ENCODE results near the gene POLL. TPM values are rescaled to one million over a fixed set of nuclear protein-coding genes. Genes with fewer than 3 reads are reported as not detected.

POLL gene
- total RNA-seq, 4 donors from 2014 or later: 11.8 to 31.6 (median 17.6) TPM

DNA sequence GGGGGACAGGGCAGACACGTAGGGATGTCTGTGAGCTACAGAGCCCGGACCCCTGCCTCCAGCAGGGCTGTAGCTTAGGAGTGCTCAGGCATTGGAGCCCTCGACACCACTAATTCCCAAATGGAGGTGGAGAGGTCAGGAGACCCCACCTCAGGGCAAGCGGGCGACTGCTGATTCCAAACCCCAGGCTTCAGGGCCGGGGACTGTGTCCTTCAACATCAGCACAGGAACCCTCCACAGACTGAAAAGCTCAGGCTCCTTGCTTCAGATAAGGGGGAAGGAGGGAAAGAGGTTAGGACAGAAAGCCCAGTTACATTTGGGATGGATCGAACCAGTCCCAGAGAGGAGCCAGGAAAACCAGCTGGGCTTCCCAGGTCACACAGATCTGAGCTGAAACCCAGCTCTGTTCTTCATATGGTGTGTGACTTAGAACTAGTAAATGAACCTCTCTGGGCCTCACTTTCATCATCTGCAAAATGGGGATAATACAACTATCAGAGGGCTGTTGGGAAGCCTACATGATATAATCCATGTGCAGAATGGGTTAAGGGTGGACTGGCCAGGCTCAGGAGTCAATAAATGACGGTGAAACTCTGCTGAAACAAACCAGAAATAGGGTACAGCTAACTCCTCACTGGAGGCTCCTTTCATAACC, 16.7 kb downstream of the POLL start:
- intact Hi-C loops (cut with DNase I; ENCODE audit: low total_unique reads): no loop called here
- TF ChIP-seq CTCF (IDR thresholded peaks at IDR 0.05) (no peak), POLR2A (IDR thresholded peaks at IDR 0.05) (no peak)
- Histone ChIP-seq H3K4me1 (peaks cover 0 to 15% of the 10 kb centered on the region in 2 donors), H3K27me3 (peaks cover 16 to 24% of the 10 kb centered on the region in 2 donors), H3K9me3 (peaks cover 0 to 8% of the 10 kb centered on the region in 2 donors), H3K4me3 (no peak overlapping the region), H3K27ac (no peak overlapping the region), H3K36me3 (no peaks in the 10 kb centered on the region)
- DNase-seq: no peak

DNA sequence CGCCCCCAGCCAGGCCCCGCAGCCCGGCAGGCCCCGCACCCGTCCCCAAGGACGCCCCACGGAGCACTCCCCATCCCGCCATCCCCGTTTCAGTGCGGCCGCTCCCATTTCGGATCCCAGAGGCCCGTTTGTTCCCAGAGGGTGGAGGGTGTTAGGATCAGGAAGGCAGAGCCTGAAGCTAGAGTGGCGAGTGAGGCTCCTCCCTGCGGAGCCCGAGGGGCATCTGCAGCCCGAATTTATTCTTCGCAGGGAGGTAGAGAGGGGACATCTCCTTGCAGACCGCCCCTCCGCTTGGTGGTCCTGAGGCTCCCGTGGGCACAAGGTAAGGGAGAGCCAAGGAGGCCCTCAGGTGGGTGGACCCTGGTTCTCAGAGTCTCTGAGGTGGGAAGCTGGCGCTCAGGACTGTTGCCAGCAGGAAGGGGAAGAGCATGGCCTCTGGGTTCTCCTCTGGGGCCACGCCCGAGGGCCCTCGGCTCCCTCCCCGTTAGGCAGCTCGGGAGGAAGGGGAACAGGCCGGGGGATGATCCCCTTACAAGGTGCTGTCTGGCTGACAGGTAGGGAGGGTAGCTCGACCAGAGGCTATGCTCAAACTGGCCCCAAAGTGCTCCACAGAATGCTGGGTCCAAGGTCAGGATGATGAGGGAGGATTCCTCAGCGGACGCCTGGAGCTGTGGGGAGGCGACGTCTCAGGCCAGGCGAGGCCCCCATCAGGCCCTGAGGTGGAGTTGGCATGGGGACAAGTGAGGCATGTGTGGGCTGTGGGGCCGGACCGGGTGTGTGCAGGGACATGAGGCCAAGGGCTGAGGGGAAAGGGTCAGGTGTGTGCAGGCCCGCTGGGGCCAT, 17.4 kb downstream of the POLL start:
- DNase-seq: no peak
- Histone ChIP-seq H3K9me3 (peaks cover 0 to 8% of the 10 kb centered on the region in 2 donors), H3K36me3 (no peaks in the 10 kb centered on the region), H3K4me1 (peaks cover 0 to 15% of the 10 kb centered on the region in 2 donors), H3K4me3 (peak overlapping the region; percentile 31 to 34), H3K27ac (no peak overlapping the region), H3K27me3 (peaks cover 16 to 27% of the 10 kb centered on the region in 2 donors)
- intact Hi-C loops (cut with DNase I; ENCODE audit: low total_unique reads): no loop called here
- TF ChIP-seq CTCF (IDR thresholded peaks at IDR 0.05): no peak
- no peak for TF ChIP-seq POLR2A (IDR thresholded peaks at IDR 0.05)

DNA sequence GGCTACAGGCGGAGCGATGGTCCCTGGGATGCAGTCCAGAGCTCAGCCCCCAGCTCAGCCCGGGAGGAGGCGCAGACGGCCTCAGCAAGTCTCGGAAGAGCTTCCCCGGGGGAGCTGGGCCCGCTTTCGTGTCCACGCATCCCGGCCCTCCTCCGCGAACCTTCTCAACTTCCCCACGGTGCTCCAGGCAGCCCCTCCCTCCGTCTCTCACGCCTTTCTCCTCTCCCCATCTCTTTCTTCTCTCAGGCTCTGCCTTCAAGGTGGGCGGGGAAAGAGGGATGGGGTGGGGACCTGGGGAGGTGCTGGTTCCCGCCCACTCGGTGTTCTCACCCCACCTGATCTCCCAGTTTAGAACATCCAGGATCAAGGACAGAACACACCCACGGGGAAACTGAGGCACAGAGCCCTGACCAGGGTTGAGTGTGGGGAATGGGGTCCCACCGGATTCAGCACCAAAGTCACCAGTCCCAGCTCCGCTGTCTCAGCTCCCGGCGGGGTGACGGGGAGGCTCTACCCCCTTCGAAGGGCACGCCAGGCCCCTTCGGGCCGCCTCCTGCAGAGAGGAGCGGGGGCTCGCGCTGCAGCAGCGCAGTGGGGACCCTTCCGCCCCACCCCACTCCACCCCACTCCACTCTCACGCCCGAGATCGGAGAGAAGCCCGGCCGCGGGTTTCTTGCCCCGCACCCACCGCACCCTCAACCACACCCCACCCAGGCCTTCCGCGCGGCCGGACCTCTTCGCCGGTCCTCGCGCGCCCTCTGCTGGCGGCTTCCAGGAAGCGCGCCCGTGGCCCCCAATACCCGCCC, 18.2 kb downstream of the POLL start:
- Histone ChIP-seq H3K27ac (no peak overlapping the region), H3K27me3 (peaks cover 16 to 35% of the 10 kb centered on the region in 2 donors), H3K9me3 (peaks cover 0 to 8% of the 10 kb centered on the region in 2 donors), H3K36me3 (no peaks in the 10 kb centered on the region), H3K4me1 (peaks cover 0 to 15% of the 10 kb centered on the region in 2 donors), H3K4me3 (peak overlapping the region; percentile 31 to 34)
- intact Hi-C loops (cut with DNase I; ENCODE audit: low total_unique reads): loop anchor here (5.0 kb wide), 1 partner anchor 353 kb away; no protein-coding TSS in a partner anchor
- TF ChIP-seq POLR2A (IDR thresholded peaks at IDR 0.05): no peak
- TF ChIP-seq CTCF (IDR thresholded peaks at IDR 0.05): peak; percentile 84 to 98 (median 88)
- peak; percentile 64 to 77 for DNase-seq

DNA sequence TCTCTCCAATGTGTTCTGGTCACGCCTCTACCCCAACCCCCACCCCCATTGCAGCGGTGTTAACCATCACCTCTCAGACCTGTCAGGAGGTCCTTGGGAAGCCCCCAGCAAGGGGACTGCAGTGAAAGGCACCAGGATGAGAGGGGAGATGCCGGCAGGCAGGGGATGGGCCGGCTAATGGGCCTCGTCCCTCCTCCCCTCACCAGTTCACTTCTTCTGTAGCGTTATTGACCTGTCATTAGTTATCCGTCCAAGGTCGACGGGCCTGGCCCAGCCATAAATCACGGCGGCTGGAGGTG, 18.8 kb downstream of the POLL start:
- no peak for TF ChIP-seq CTCF (IDR thresholded peaks at IDR 0.05)
- no peak for TF ChIP-seq POLR2A (IDR thresholded peaks at IDR 0.05)
- Histone ChIP-seq H3K36me3 (no peaks in the 10 kb centered on the region), H3K27ac (no peak overlapping the region), H3K27me3 (peaks cover 16 to 37% of the 10 kb centered on the region in 2 donors), H3K4me3 (no peak overlapping the region), H3K4me1 (peaks cover 0 to 15% of the 10 kb centered on the region in 2 donors), H3K9me3 (peaks cover 0 to 8% of the 10 kb centered on the region in 2 donors)
- intact Hi-C loops (cut with DNase I; ENCODE audit: low total_unique reads): loop anchor here (5.0 kb wide), 1 partner anchor 352 kb away; no protein-coding TSS in a partner anchor
- no peak for DNase-seq
